ENCODE results near the gene SWSAP1. TPM values are rescaled to one million over a fixed set of nuclear protein-coding genes. Genes with fewer than 3 reads are reported as not detected.

SWSAP1 gene
- total RNA-seq, 1 donor from 2014 or later = 1.1 TPM

- DNase-seq = no peak
- Histone ChIP-seq H3K9me3 (replicated peaks) (no peaks in the 10 kb centered on the region), H3K36me3 (peaks cover 2% of the 10 kb centered on the region), H3K27ac (replicated peaks) (no peak overlapping the region), H3K4me1 (no peaks in the 10 kb centered on the region), H3K27me3 (ENCODE audit: low read depth) (peaks cover 4% of the 10 kb centered on the region), H3K4me3 (no peak overlapping the region)
- TF ChIP-seq, protein P1, sequence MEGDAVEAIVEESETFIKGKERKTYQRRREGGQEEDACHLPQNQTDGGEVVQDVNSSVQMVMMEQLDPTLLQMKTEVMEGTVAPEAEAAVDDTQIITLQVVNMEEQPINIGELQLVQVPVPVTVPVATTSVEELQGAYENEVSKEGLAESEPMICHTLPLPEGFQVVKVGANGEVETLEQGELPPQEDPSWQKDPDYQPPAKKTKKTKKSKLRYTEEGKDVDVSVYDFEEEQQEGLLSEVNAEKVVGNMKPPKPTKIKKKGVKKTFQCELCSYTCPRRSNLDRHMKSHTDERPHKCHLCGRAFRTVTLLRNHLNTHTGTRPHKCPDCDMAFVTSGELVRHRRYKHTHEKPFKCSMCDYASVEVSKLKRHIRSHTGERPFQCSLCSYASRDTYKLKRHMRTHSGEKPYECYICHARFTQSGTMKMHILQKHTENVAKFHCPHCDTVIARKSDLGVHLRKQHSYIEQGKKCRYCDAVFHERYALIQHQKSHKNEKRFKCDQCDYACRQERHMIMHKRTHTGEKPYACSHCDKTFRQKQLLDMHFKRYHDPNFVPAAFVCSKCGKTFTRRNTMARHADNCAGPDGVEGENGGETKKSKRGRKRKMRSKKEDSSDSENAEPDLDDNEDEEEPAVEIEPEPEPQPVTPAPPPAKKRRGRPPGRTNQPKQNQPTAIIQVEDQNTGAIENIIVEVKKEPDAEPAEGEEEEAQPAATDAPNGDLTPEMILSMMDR (IDR thresholded peaks at IDR 0.05; ENCODE audit: borderline replicate concordance) = no peak
- intact Hi-C loops (cut with micrococcal nuclease) = no loop called here
Measured at GRCh38 chr19:11397089-11397610, 22.7 kb downstream of the SWSAP1 start.

DNA sequence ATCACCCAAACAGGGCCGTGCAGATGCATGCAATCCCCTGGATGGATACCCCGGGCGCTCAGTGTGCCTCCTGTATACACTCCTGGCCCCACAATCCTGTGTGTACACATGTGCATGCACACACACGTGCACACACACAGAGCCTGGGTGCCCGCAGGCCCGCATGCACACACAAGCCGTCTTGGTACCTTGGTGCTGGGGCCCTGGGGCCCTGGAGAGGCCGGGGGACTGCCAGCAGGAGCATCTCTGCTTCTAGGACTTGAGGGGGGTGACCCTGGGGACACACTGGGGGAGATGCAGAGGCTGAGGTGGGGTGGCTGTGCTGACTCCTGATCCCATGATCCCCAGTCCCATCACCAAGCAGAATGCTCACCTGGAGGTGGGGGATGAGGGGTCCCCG, 25.2 kb downstream of the SWSAP1 start:
- TF ChIP-seq, protein P1 (IDR thresholded peaks at IDR 0.05; ENCODE audit: borderline replicate concordance) = no peak
- intact Hi-C loops (cut with micrococcal nuclease) = no loop called here
- H3K27ac ChIP-seq (replicated peaks) = no peak overlapping the region

GRCh38 chr19:11400798-11401197, 26.3 kb downstream of the SWSAP1 start:
- Histone ChIP-seq H3K4me3 (no peak overlapping the region), H3K27me3 (ENCODE audit: low read depth) (peaks cover under 1% of the 10 kb centered on the region), H3K4me1 (peaks cover 12% of the 10 kb centered on the region), H3K36me3 (peaks cover 2% of the 10 kb centered on the region), H3K27ac (replicated peaks) (no peak overlapping the region), H3K9me3 (replicated peaks) (no peaks in the 10 kb centered on the region)
- DNase-seq = no peak
- intact Hi-C loops (cut with micrococcal nuclease) = no loop called here
- TF ChIP-seq, protein P1 (IDR thresholded peaks at IDR 0.05; ENCODE audit: borderline replicate concordance) = no peak

More for the DNA sequence above, 25.2 kb downstream of the SWSAP1 start:
- Histone ChIP-seq H3K4me3 (no peak overlapping the region), H3K4me1 (peaks cover 5% of the 10 kb centered on the region), H3K36me3 (peaks cover 2% of the 10 kb centered on the region), H3K9me3 (replicated peaks) (no peaks in the 10 kb centered on the region), H3K27me3 (ENCODE audit: low read depth) (no peaks in the 10 kb centered on the region)
- DNase-seq = no peak

DNA sequence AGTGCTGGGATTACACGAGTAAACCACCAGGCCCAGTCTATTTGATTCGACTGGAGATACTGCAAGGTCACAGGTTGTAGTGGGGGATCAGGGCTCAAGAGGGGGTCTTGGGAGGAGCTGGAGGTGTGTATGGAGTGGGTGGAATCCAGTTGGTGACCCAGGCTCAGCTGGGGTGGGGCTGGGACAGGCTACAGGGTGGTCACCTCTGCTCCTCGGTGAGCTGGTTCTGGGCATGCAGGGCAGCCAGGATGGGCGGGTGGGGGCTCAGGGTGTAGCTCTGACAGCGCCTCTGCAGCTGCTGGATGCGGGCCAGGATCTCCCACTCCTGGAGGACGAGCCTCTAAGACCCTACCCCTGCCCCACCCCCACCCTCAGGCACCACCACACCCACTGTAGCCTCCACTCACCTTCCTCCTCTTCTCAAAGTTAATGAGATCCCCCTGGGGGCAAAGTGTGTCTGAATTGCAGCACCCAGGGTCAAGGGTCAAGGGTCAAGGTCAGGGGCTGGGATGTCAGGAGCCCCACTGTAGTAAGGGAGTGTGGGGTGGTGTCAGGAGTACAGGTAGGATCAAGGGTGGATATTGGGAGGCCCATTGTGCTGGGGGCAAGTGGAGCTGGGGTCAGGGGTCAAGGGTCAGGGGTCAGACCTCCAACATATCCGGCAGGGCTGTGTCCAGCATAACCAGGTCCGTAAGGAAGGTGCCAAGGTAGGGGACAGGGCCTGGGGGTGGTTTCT, 27.5 kb downstream of the SWSAP1 start:
- H3K36me3 ChIP-seq = peaks cover 2% of the 10 kb centered on the region
- H3K9me3 ChIP-seq (replicated peaks) = no peaks in the 10 kb centered on the region
- intact Hi-C loops (cut with micrococcal nuclease) = no loop called here
- no peak for DNase-seq
- peaks cover 17% of the 10 kb centered on the region for H3K4me1 ChIP-seq
- TF ChIP-seq, protein P1 (IDR thresholded peaks at IDR 0.05; ENCODE audit: borderline replicate concordance) = no peak
- H3K4me3 ChIP-seq = no peak overlapping the region
- H3K27me3 ChIP-seq (ENCODE audit: low read depth) = peaks cover 12% of the 10 kb centered on the region
- no peak overlapping the region for H3K27ac ChIP-seq (replicated peaks)

DNA sequence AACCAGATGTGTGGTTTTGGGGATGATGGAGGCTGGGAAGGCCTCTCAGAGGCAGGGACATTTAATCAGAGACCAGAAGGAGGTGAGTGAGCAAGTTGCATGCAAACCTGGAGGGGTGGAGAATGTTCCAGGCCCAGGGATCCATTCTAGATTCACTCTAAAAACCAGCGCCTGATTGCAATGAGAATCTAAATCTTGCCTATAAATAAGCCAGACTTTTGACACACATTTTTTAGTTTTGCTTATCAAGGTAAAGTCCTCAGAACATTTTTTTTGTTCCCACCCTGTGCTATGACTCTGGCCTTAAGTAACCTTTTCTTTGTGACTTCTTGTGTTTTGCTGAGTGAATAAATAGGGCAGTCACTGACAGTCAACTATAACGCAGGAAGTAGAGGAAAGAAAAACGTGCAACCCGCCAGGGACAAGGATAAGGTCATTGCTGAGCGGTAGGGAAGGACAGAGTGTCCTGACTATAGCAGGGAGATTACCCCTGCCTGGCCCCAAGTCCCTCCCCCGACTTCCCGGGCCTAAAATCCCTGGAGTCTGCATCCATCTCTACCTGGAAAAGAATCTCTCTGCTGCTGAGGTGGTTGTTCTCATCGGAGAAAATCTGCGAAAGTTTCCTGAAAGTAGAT, 30.2 kb downstream of the SWSAP1 start:
- no peak for DNase-seq
- Histone ChIP-seq H3K9me3 (replicated peaks) (no peaks in the 10 kb centered on the region), H3K27me3 (ENCODE audit: low read depth) (peaks cover 37% of the 10 kb centered on the region), H3K4me1 (peaks cover 17% of the 10 kb centered on the region), H3K27ac (replicated peaks) (peak overlapping the region; percentile 63), H3K4me3 (no peak overlapping the region), H3K36me3 (peaks cover 2% of the 10 kb centered on the region)
- TF ChIP-seq, protein P1 (IDR thresholded peaks at IDR 0.05; ENCODE audit: borderline replicate concordance) = no peak
- intact Hi-C loops (cut with micrococcal nuclease) = no loop called here

Data from left ventricle myocardium inferior (tissue), 1 donor.